Activated naive CD8-positive, alpha-beta T cell treated with anti-CD3 and anti-CD28 coated beads, Interleukin-2, amount 50 U/mL, for 24 hours (primary cell): ENCODE data around the gene CCDC88C.
A peak's percentile ranks its signal among the peaks of the same experiment; 100 is the strongest.

Experiments used
- ATAC-seq: fragments of 150-1000 bp; cut with Tn5 transposase; one replicate; pipeline ENCODE4 v1.10.0; 2021
- DNase-seq: peaks from one replicate; pipeline ENCODE4 v3.0.0; 2021
- H3K27ac Mint-ChIP-seq: one replicate; pipeline ENCODE4 v1.8.0; 2021; ENCODE audit warnings: mild to moderate bottlenecking, mixed read lengths
- H3K27me3 Mint-ChIP-seq: one replicate; pipeline ENCODE4 v1.8.0; 2021; ENCODE audit warnings: mixed read lengths
- H3K36me3 Mint-ChIP-seq: one replicate; pipeline ENCODE4 v1.8.0; 2021; ENCODE audit warnings: low read depth, mixed read lengths
- H3K4me1 Mint-ChIP-seq: one replicate; pipeline ENCODE4 v1.8.0; 2021; ENCODE audit warnings: mixed read lengths
- H3K4me3 Mint-ChIP-seq: one replicate; pipeline ENCODE4 v1.8.0; 2021; ENCODE audit warnings: mild to moderate bottlenecking, moderate library complexity, mixed read lengths
- H3K9me3 Mint-ChIP-seq: one replicate; pipeline ENCODE4 v1.8.0; 2021; ENCODE audit warnings: mixed read lengths

The CCDC88C gene

DNA sequence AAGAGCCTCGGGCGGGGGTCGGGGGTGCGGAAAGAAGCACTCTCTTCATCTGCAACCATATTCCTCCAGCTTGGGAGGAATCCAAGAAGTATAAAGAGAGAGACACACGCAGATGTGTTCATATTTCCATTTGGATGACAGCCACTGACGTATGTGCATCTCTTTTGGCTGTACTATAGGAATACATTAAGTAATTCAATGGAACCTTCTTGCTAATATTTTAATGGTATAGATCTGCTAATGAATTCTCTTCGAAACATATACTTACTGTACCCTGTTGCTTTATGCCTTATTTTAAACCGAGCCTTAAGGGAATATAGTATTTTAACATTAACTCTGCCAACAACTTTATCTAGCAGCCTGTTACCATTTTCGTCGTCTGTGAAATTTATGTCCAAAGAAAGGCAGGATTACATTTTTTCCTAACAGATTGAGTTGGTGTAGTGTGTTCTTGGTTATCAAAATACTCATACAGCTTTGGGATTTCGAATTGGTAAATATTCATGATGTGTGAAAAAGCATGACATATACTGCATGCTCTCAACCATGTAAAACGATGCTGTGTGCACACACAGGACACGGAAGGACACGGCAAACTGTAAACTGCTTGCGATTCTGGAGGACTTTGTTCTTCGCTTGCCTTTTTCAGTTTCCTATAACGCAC is 84.5 kb downstream of the CCDC88C start:
- Mint-ChIP-seq H3K27ac (no peak overlapping the region), H3K4me3 (no peak overlapping the region), H3K4me1 (peaks cover 56% of the 10 kb centered on the region), H3K9me3 (no peaks in the 10 kb centered on the region), H3K27me3 (no peaks in the 10 kb centered on the region), H3K36me3 (peaks cover 17% of the 10 kb centered on the region)
- ATAC-seq: no peak
- no peak for DNase-seq

DNA sequence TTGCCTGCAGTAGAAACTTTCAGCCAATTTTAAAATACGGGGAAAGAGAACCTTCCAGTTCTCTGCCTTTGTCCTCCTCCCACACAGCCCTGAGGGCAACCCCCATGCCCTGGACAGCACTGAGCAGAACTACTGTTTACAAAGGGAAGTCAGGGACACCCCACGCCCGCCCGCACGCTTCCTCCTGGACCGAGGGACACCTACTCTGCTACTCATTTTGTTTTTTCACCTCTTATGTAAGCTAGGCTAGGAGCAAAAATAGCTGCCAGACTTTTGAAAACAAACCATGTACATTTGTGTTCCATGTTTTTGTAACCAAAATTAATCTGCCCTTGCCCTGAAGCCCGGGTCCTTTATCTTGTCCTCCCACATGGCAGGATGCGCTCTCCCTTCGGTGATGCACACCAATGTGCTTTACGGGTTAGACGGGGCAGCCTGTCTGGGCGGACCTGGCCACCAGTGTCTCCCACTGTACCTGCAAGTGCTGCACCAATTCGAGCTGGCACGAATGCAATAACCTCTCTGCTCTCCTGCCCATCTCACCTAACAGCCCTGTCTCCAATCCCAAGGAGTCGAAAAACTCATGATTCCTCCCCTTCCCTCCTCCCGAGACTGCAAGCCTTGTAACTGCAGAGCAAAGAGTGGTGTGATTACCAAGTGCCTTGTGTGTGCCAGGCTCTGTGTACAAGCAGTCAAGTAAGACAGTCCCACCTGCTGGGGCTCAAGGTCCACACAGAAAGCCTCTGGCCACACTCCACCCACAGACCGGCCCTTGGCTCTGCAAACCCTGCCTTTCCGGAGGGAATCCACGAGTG is 85.2 kb downstream of the CCDC88C start:
- no peak for DNase-seq
- peak overlapping the region; percentile 45 for H3K27ac Mint-ChIP-seq
- no peak overlapping the region for H3K4me3 Mint-ChIP-seq
- H3K4me1 Mint-ChIP-seq: peaks cover 64% of the 10 kb centered on the region
- no peaks in the 10 kb centered on the region for H3K27me3 Mint-ChIP-seq
- no peak for ATAC-seq
- no peaks in the 10 kb centered on the region for H3K9me3 Mint-ChIP-seq
- H3K36me3 Mint-ChIP-seq: peaks cover 18% of the 10 kb centered on the region

DNA sequence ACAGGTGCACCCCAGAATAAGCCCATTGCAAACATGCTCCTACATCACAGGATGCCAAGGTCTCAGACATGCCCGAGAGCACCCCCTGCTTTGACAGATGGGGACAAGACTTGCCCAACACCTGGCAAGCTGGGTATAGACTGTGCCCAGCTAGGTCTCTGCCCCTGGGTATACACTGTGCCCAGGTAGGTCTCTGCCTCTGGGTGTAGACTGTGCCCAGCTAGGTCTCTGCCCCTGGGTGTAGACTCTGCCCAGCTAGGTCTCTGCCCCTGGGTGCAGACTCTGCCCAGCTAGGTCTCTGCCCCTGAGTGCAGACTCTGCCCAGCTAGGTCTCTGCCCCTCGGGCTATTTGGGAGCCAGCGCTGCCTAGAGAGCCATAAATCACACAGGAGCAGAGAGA is 85.9 kb downstream of the CCDC88C start:
- Mint-ChIP-seq H3K4me1 (peaks cover 70% of the 10 kb centered on the region), H3K9me3 (no peaks in the 10 kb centered on the region), H3K27me3 (no peaks in the 10 kb centered on the region), H3K27ac (peak overlapping the region; percentile 74), H3K4me3 (no peak overlapping the region), H3K36me3 (peaks cover 22% of the 10 kb centered on the region)
- DNase-seq (no peak), ATAC-seq (no peak)

DNA sequence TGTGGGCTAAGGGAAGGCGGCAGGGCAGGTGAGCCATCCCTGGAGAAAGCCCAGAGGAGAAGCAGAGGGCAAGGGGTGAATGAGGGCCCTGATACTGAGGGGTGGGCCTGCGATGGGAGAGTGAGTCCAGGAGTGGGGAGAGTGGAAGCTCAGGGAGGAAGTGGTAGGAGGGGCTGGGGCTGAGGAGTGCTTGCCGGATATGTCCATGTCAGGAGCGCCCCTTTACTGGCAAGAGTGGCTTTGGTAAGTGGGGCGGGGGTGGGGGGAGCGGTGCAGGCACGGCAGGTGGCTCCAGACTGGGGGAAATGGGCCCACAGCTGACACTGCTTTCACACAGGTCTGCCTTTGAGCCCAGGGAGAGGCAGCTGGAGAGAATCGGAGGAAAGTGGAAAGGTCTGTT is 86.8 kb downstream of the CCDC88C start:
- no peak overlapping the region for H3K4me3 Mint-ChIP-seq
- H3K9me3 Mint-ChIP-seq: no peaks in the 10 kb centered on the region
- H3K4me1 Mint-ChIP-seq: peaks cover 79% of the 10 kb centered on the region
- ATAC-seq (no peak), DNase-seq (no peak)
- H3K27ac Mint-ChIP-seq: peak overlapping the region; percentile 74
- H3K36me3 Mint-ChIP-seq: peaks cover 24% of the 10 kb centered on the region
- H3K27me3 Mint-ChIP-seq: no peaks in the 10 kb centered on the region

DNA sequence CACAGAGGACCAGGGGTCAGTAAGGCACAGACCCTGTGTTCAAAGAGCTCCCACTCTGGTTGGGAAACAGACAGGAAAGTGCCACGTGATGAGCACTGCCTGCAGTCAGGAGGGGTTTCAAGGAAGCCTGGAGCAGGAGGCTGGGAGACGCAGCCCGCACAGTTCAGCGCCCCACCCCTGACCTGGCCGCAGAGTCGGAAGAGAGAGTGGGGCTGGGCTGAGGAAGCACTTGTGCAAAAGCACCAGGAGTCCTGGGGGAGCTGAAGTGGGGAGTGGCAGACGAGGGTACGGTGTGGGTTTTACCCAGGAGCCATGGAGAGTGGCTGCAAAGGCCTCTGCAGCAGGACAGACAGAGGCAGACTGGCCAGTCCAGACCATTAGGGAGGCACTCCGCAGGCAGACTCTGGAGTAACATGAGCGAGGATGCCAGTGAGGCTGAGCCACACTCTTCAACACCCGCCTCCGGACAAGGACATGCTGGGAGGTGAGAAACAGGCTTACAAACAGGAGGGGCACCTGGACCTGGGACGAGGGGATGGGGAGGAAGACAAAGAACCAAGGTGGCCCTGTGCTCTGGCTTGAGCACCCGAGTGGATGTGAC is 87.4 kb downstream of the CCDC88C start:
- H3K36me3 Mint-ChIP-seq: peaks cover 29% of the 10 kb centered on the region

DNA sequence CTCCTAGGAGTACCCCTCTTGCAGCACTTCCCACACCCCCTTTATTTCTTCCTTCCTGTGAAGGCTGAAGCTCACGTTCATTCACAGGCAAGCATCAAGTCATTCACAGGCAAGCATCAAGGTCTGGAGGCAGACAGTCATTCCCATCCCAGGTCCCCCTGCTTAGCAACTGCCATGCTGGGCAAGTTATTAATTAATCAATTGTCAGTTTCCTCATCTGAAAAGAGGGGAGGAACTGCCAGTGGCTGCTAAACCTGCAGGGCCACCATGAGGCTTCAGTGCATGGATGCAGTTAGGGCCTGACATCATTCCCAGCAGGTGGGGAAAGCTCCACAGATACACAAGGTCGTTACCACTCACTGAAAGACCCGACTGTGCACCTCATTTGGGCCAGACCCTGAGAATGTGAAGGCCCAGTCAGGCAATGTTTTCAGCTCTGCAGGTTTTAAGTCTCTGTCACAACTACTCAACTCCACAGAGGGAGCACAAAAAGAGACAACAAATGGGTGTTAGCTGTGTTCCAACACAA is 88.1 kb downstream of the CCDC88C start:
- peaks cover 91% of the 10 kb centered on the region for H3K4me1 Mint-ChIP-seq
- H3K4me3 Mint-ChIP-seq: no peak overlapping the region
- no peak for DNase-seq
- peak overlapping the region; percentile 52 for H3K27ac Mint-ChIP-seq
- no peaks in the 10 kb centered on the region for H3K9me3 Mint-ChIP-seq
- H3K27me3 Mint-ChIP-seq: no peaks in the 10 kb centered on the region
- peaks cover 35% of the 10 kb centered on the region for H3K36me3 Mint-ChIP-seq
- no peak for ATAC-seq

More for the DNA sequence above, 87.4 kb downstream of the CCDC88C start:
- Mint-ChIP-seq H3K4me1 (peaks cover 84% of the 10 kb centered on the region), H3K9me3 (no peaks in the 10 kb centered on the region), H3K27me3 (no peaks in the 10 kb centered on the region), H3K4me3 (no peak overlapping the region), H3K27ac (peak overlapping the region; percentile 67)
- DNase-seq: no peak
- no peak for ATAC-seq

DNA sequence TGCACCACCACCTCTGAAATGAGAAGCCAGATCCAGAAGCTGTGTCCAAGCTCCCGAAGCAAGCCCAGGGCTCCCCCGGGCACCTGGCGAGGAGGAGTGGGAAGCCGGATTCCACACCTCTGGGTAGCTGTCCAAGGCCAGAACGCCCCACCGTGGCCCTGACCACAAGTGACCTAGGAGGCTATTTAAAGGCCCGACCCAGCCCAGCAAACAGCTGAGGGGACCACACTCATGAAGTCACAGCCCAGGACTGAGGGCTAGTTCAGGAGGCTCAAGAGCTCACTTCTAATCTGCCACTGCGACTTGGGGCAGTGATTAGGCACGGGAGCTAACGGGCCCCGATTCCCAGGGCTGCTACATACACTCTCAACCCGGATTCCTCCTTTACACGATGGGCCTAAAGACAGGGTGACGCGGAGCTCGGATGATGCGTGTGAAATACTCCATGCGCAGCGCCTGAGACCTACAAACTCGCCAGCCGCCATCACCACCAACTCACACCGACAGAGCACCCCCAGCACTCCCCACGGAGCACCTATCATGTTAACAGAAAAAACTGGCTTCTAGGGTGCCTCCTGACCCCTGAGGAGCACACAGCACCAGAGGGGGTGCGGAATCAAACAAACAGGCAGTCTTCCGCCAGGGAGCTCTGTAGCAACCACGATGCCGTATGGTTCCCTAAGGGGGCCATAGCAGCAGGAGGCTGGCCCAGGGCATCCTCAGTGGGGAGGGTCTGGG is 89.1 kb downstream of the CCDC88C start:
- Mint-ChIP-seq H3K4me3 (no peak overlapping the region), H3K36me3 (peaks cover 42% of the 10 kb centered on the region), H3K4me1 (peaks cover 98% of the 10 kb centered on the region), H3K27me3 (no peaks in the 10 kb centered on the region), H3K9me3 (no peaks in the 10 kb centered on the region), H3K27ac (peak overlapping the region; percentile 59)
- no peak for ATAC-seq
- DNase-seq: no peak

DNA sequence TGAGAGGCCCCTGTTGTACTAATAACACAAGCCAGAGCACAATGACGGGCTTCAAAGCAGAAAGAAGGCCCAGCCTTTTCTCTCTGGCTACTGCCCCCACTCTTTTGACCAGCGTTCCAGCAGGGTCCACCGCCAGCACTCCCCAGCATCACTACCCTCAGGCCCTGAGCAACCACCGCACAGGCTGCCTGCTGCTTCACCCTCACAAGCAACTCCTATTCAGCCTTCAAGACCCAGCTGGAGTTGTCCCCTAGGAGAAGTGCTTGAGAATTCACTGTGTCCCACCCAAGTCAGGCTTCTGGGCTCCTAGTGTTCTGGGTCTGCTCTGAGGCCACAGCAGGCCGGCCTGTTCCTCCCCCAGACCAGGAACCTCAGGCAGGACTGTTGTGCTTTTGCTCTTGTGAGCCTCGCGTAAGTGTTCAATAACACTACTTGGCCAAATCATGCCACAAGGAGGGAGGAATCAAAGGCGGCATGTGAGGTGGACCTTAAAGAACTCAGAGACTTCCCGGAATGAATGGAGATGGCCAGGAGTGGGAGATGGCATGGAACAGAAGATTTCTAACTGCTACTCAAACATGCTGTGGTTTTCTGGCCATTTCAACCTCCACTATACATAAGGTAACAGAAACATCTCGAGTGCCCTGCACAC is 89.8 kb downstream of the CCDC88C start:
- H3K36me3 Mint-ChIP-seq: peaks cover 46% of the 10 kb centered on the region
- peak overlapping the region; percentile 20 for H3K27ac Mint-ChIP-seq
- no peak overlapping the region for H3K4me3 Mint-ChIP-seq
- no peaks in the 10 kb centered on the region for H3K9me3 Mint-ChIP-seq
- H3K27me3 Mint-ChIP-seq: no peaks in the 10 kb centered on the region
- no peak for DNase-seq
- ATAC-seq: no peak
- H3K4me1 Mint-ChIP-seq: peaks cover 98% of the 10 kb centered on the region

DNA sequence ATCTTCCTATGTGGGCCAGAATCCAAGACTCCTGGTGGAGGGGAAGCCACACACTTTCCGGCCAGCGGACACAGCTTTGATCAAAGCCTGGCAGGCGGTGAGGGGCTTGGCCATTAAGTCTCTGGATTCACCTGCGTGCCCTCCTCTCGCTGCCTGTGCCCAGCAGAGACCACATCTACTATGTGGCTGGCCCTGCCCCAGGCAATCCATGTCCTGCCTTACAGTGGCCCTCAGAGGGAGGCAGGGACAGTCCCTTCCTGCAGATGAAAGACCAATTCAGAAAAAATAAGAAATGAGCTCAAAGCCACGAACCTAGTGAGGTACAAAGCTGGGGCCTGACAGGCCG is 90.4 kb downstream of the CCDC88C start:
- Mint-ChIP-seq H3K36me3 (peaks cover 46% of the 10 kb centered on the region), H3K4me1 (peaks cover 98% of the 10 kb centered on the region), H3K27ac (peak overlapping the region; percentile 20), H3K4me3 (no peak overlapping the region), H3K9me3 (no peaks in the 10 kb centered on the region), H3K27me3 (no peaks in the 10 kb centered on the region)
- ATAC-seq (no peak), DNase-seq (no peak)

DNA sequence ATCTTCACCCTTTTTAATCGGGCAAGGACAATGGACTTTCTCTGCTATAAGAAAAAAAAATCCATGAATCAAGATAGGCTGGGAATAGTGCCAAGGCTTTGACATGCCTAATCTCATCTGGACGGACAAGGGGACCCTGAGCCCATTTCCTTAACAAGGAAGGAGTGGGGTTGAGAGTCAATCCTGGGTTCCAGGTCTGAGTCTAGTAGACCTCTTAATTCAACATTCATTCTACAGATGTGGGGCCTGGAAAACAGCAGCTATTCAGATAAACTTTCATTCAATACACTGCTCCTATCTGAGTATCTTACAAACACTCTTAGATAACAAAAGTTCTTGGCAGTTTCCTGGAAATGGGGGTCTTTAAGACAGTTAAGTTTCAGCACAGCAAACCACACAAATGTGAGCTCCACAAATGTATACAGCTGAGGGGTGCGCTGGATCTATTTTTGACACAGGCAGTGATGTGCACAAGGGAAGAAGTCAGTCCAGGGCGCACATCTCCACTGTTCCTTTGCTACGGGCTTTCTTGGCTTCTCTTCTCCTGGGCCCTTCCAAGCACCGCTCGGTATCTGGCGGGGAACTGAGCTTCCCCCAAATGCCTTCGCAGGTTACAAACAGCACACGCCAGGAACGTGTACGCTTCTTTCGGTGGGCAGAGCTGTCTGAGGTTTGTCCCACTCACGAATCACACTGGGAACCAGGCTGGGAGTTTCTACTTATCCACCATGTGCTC is 90.9 kb downstream of the CCDC88C start:
- H3K9me3 Mint-ChIP-seq: no peaks in the 10 kb centered on the region
- H3K27me3 Mint-ChIP-seq: no peaks in the 10 kb centered on the region
- H3K27ac Mint-ChIP-seq: peak overlapping the region; percentile 20
- no peak overlapping the region for H3K4me3 Mint-ChIP-seq
- peaks cover 98% of the 10 kb centered on the region for H3K4me1 Mint-ChIP-seq
- peaks cover 49% of the 10 kb centered on the region for H3K36me3 Mint-ChIP-seq
- ATAC-seq (no peak), DNase-seq (no peak)

DNA sequence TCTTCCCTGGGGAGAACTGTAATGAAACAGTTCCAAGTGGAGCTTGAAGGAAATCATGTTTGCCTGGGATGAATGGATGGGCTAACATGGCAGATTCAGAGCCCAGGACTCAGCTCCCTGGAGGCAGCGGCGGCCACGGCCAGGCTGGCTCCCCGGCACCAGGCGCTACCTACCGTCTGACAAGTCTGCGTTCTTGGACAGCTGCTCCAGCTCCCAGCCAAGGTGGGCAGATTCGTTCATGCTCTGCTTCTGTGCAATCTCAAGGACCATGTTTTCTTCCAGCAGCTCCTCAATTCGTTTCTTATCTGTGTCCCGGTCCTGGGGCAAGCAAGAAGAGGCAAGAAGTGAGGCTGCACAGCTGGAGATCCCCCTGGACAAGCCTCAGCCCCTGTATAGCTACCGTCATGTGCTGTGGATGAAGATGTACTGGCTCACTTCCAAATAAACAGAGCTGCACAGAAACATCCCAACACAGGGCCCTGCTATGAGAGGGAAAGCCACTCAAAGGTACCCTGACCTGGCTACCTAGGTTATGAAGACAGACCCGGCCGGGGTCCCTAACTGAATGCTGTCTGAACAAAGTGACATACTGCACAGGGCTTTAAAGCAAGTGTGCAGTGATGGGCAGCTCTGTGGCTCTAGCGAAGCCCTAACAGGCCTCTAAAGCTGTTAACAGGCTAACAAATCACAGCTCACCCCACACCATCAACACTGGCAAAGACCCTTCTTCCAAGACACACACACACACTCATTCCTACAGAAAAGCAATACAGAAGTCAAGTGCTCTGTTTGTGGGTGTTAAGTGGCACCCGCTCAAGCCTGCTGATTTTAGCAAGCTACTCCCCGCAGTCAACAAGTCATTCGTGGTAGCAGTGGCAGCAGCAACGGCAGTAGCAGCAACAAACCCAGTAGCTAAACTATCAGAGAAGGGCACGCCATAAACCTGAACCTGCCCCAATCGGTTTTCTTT is 92.7 kb downstream of the CCDC88C start:
- peaks cover 55% of the 10 kb centered on the region for H3K36me3 Mint-ChIP-seq
- no peaks in the 10 kb centered on the region for H3K9me3 Mint-ChIP-seq
- peak overlapping the region; percentile 99 for H3K27ac Mint-ChIP-seq
- H3K27me3 Mint-ChIP-seq: no peaks in the 10 kb centered on the region
- no peak for ATAC-seq
- H3K4me1 Mint-ChIP-seq: peaks cover 92% of the 10 kb centered on the region
- peak overlapping the region; percentile 83 for H3K4me3 Mint-ChIP-seq
- DNase-seq: no peak

DNA sequence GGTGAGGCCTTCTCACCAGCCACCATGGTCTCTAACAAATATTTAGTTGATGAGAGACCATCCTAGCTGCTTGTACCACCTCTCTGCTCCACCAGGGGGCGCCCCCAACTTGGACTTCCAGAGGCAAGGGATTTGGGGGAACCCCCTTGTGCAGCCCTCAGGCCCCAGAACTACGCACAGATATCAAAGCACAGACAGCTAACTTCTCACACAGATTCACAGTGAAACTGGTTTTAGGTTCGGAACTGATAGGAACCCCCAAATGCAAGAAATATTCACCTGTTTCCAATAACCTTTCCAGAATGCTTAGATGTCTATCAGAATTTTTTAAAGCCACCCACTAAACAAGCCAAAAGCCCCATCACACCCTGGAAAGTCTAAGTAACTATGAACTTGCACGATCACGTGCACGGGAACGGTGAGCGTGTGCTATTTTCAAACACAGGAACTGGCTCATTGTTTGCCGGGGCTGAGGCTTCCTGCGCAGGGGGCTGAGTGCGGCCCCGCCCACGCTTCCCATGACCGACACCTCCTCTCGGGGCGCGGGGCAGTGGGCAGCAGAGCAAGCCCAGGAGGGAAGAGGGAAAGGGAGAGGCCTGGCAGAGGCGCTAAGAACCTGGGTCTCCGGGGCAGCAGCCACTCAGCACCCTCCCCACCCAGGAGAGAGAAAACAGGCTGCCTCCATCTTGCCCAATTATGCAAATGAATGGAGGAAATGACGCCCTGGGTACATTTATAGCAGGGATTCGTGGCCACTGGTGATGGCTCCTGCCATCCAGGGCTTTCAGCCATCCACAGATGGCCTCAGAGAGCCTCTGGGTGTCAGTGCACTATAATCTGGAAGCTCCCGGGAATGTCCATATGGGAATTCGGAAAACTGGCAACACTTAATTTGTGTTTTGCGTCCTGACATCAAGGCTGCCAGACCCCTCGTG is 93.7 kb downstream of the CCDC88C start:
- no peaks in the 10 kb centered on the region for H3K27me3 Mint-ChIP-seq
- peaks cover 89% of the 10 kb centered on the region for H3K4me1 Mint-ChIP-seq
- ATAC-seq (peak; percentile 83), DNase-seq (peak; percentile 97)
- peak overlapping the region; percentile 83 for H3K4me3 Mint-ChIP-seq
- H3K36me3 Mint-ChIP-seq: peaks cover 55% of the 10 kb centered on the region
- H3K27ac Mint-ChIP-seq: peak overlapping the region; percentile 99
- no peaks in the 10 kb centered on the region for H3K9me3 Mint-ChIP-seq
